ENCODE results near the gene PARVB. TPM values are rescaled to one million over a fixed set of nuclear protein-coding genes. Genes with fewer than 3 reads are reported as not detected.

Gene PARVB
- total RNA-seq, 2 experiments from 2014 or later = 39.4 to 41.0 TPM

DNA sequence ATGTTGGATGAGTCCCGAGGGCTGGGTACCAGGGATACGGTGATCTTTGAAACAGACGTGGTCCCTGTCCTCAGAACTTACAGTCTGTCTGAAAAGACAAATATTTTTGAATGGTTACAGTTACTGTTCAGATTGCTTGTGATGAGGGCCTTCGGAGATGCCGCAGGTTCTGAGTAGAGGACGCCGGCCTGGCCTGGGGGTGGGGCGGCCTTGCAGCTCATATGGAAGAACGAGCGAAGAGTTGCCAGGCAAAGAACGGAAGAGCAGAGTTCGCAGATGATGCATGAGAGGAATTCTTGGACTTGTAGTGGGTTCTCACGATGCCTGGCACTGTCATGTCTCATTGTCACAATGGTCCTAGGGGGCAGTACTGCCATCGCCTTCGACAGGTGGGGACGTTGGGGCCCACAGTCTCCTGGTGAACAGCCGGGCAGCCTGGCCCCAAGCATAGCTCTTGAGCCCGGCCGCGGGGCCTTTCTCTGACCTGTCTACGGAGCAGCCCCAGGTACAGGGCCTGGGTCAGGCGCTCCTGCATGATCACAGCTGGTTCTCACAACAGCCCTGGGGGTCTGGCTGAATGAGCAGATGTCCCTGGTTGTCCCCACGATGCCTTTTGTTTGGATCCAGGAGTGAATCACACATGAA lies 95.7 kb downstream of the PARVB start:
- no peaks in the 10 kb centered on the region for H3K27me3 Mint-ChIP-seq (ENCODE audit: low read depth)
- H3K4me1 Mint-ChIP-seq (ENCODE audit: low read depth) = peaks cover 2% of the 10 kb centered on the region
- H3K27ac Mint-ChIP-seq = no peak overlapping the region
- peaks cover 4% of the 10 kb centered on the region for H3K9me3 Mint-ChIP-seq (ENCODE audit: insufficient read depth)
- DNase-seq (no peak), ATAC-seq (no peak)
- peaks cover 4% of the 10 kb centered on the region for H3K36me3 Mint-ChIP-seq (ENCODE audit: low read depth)
- ChIA-PET CTCF (no interaction called here), POLR2A (no interaction called here)
- no peak overlapping the region for H3K4me3 Mint-ChIP-seq

DNA sequence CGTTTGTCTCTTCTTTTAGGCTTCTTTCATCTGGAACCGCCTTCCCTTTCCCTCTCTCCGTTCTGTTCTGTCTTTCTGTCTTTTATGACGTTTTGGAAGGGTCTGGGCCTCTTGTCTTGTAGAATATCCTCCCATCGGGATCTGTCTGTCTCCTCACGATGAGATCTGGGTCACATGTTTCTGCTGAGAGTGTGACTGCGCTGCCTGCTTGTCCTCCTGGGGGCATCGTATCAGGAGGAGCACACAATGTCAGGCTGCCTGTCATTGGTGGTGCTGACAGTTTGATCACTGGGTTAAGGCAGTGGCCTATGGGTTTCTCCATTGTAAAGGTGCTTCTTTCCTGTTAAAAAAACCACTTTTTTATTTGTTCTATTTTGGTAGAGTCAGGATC lies 96.2 kb downstream of the PARVB start:
- Mint-ChIP-seq H3K4me1 (ENCODE audit: low read depth) (peaks cover 2% of the 10 kb centered on the region), H3K4me3 (no peak overlapping the region), H3K9me3 (ENCODE audit: insufficient read depth) (peaks cover 4% of the 10 kb centered on the region), H3K27ac (no peak overlapping the region), H3K36me3 (ENCODE audit: low read depth) (peaks cover 7% of the 10 kb centered on the region), H3K27me3 (ENCODE audit: low read depth) (no peaks in the 10 kb centered on the region)
- ATAC-seq (no peak), DNase-seq (no peak)
- POLR2A ChIA-PET = no interaction called here
- CTCF ChIA-PET = no interaction called here

DNA sequence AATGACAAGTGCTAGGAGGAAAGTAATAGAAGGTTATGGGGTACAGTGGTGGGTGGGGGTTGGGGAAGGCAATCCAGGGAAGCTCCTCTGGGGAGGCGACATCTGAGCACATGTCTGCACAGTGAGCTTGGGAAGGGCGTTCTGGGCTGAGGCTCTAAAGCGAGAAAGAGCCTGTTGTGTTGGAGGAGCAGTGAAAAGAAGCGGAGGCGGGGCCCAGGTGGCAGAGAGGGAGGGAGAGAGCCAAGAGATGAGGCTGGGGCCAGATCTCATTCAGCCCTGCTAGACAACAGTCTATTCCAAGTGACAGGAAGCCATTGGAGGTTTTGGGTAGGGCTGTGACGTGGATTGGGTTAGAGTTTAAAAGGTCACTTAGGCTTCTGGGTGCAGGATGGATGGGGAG lies 101.3 kb downstream of the PARVB start:
- no peak overlapping the region for H3K27ac Mint-ChIP-seq
- H3K4me3 Mint-ChIP-seq = no peak overlapping the region
- ATAC-seq (no peak), DNase-seq (no peak)
- ChIA-PET CTCF (no interaction called here), POLR2A (no interaction called here)
- H3K27me3 Mint-ChIP-seq (ENCODE audit: low read depth) = no peaks in the 10 kb centered on the region
- peaks cover 17% of the 10 kb centered on the region for H3K4me1 Mint-ChIP-seq (ENCODE audit: low read depth)
- peaks cover 16% of the 10 kb centered on the region for H3K9me3 Mint-ChIP-seq (ENCODE audit: insufficient read depth)
- H3K36me3 Mint-ChIP-seq (ENCODE audit: low read depth) = peaks cover 12% of the 10 kb centered on the region

DNA sequence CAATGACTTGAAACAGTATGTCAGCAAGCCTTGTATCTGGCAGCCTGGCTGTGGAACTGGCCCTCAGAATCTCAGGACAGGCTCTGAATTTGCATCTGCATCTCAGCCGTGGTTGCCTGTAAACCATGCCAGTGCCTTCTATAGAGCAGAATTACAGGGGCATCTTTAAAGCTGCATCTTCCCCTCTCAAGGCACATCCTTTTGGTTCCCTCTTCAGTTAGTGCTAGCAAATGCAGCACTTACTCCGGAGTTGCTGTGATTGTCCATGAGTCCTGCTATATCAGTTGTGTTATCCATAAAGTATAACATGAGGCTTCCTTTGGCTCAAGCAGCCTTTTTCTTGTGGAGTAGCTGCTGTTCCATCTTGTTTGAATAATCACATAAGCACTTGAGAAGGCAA lies 102.7 kb downstream of the PARVB start:
- DNase-seq = no peak
- Mint-ChIP-seq H3K4me3 (no peak overlapping the region), H3K4me1 (ENCODE audit: low read depth) (peaks cover 23% of the 10 kb centered on the region), H3K27me3 (ENCODE audit: low read depth) (no peaks in the 10 kb centered on the region), H3K36me3 (ENCODE audit: low read depth) (peaks cover 17% of the 10 kb centered on the region), H3K9me3 (ENCODE audit: insufficient read depth) (peaks cover 12% of the 10 kb centered on the region), H3K27ac (no peak overlapping the region)
- ChIA-PET POLR2A (no interaction called here), CTCF (no interaction called here)
- no peak for ATAC-seq

DNA sequence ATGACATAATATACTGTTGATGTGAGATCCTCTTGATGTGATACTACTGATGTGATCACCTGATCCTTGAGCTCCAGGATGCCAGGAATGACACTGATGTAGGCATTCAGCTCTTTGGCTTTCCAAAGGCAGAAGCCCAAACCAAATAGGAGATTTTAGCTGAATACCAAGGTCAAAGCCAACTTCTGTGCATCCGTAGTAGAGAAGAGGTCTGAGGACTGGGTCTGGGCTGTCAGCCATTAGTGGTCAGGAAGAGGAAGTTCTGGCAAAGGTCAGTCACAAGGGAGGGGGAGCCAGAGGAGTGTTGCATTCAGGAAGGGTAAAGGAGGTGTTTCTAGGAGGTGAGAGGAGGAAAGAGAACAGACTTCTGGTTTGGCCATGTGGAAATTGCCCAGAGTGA lies 103.3 kb downstream of the PARVB start:
- ATAC-seq = no peak
- ChIA-PET CTCF (no interaction called here), POLR2A (no interaction called here)
- DNase-seq = no peak
- Mint-ChIP-seq H3K27ac (no peak overlapping the region), H3K9me3 (ENCODE audit: insufficient read depth) (peaks cover 12% of the 10 kb centered on the region), H3K36me3 (ENCODE audit: low read depth) (peaks cover 18% of the 10 kb centered on the region), H3K27me3 (ENCODE audit: low read depth) (no peaks in the 10 kb centered on the region), H3K4me1 (ENCODE audit: low read depth) (peaks cover 23% of the 10 kb centered on the region), H3K4me3 (no peak overlapping the region)

DNA sequence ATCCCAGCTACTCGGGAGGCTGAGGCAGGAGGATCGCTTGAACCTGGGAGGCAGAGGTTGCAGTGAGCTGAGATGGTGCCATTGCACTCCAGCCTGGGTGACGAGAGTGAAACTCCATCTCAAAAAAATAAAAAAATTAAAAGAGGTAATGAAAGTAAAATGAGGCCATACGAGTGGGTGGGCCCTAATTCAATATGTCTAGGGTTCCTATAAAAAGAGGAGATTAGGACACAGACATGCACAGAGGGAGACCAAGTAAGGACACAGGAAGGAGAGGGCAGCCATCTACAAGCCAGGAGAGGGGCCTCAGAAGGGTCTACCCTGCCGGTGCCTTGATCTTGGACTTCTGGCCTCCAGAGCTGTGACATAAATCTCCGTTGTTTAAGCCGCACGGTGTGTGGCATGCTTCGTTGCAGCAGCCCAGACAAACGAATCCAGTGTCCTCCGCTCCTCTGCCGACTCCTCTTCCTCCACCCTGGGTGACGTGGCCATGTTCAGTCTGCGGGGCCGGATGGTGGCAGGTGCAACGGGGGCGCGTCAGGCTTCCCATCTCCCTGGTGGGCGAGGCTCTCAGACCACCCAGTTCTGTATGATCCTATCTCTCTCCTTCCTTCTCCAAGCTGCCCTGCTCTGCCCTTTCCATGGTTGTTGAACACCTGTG lies 105.0 kb downstream of the PARVB start:
- ATAC-seq (no peak), DNase-seq (no peak)
- peak overlapping the region; percentile 52 for H3K27ac Mint-ChIP-seq
- H3K4me1 Mint-ChIP-seq (ENCODE audit: low read depth) = peaks cover 31% of the 10 kb centered on the region
- no peaks in the 10 kb centered on the region for H3K27me3 Mint-ChIP-seq (ENCODE audit: low read depth)
- ChIA-PET POLR2A (no interaction called here), CTCF (no interaction called here)
- peaks cover 20% of the 10 kb centered on the region for H3K36me3 Mint-ChIP-seq (ENCODE audit: low read depth)
- peaks cover 12% of the 10 kb centered on the region for H3K9me3 Mint-ChIP-seq (ENCODE audit: insufficient read depth)
- no peak overlapping the region for H3K4me3 Mint-ChIP-seq

DNA sequence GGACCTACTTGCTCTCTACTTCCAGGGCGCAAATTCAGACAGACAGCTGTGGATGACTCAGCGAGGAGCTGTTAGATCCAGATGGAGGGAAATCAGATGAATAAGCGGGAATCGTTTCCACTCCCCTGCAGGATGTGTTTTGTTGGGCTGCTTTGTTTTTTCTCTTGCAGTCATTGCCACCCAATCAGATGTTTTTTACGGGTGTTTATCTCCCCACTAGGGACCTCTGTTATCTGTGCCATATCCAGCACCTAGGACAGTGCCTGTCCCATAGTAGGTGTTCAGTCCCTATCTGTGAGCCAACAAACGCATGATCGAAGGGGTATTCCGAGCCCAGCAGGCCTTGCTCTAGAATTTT lies 105.5 kb downstream of the PARVB start:
- H3K36me3 Mint-ChIP-seq (ENCODE audit: low read depth) = peaks cover 21% of the 10 kb centered on the region
- DNase-seq = no peak
- POLR2A ChIA-PET = no interaction called here
- no peaks in the 10 kb centered on the region for H3K27me3 Mint-ChIP-seq (ENCODE audit: low read depth)
- no peak overlapping the region for H3K4me3 Mint-ChIP-seq
- peaks cover 36% of the 10 kb centered on the region for H3K4me1 Mint-ChIP-seq (ENCODE audit: low read depth)
- H3K27ac Mint-ChIP-seq = peak overlapping the region; percentile 52
- CTCF ChIA-PET = no interaction called here
- no peak for ATAC-seq
- peaks cover 12% of the 10 kb centered on the region for H3K9me3 Mint-ChIP-seq (ENCODE audit: insufficient read depth)

DNA sequence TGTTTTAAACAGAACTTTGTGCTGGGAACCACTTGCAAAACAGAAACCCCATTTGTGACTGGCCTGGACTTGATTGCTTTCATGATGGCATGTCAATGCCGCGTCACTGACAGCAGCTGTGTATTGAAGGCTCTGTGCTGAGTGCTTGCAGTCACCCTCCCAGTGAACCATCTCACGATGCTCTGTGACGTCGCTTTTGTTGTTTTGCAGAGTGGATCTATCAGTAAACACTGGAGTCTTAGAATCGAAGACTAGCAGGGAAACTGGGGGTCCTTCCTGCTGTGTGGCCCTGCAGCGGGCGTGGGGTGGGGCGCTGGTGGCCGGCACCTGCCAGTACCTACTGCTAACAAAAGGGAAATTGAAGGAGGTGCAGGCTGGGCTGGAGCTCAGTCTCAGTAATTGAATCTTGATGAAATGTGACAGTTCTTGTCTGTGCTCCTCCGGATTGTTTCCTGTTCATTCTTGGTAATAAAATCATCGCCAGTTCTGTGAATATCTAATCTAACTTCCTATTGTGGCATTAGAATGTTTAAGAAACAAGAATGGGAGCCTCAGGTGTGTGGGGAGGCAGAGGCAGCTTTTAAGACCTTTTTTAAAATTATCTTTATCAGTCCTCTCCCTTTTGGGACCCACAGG lies 106.1 kb downstream of the PARVB start:
- peak; percentile 25 for DNase-seq
- H3K4me3 Mint-ChIP-seq = no peak overlapping the region
- H3K27me3 Mint-ChIP-seq (ENCODE audit: low read depth) = no peaks in the 10 kb centered on the region
- peak overlapping the region; percentile 70 for H3K27ac Mint-ChIP-seq
- ATAC-seq = no peak
- H3K9me3 Mint-ChIP-seq (ENCODE audit: insufficient read depth) = peaks cover 12% of the 10 kb centered on the region
- H3K4me1 Mint-ChIP-seq (ENCODE audit: low read depth) = peaks cover 39% of the 10 kb centered on the region
- POLR2A ChIA-PET = no interaction called here
- CTCF ChIA-PET = no interaction called here
- H3K36me3 Mint-ChIP-seq (ENCODE audit: low read depth) = peaks cover 23% of the 10 kb centered on the region

DNA sequence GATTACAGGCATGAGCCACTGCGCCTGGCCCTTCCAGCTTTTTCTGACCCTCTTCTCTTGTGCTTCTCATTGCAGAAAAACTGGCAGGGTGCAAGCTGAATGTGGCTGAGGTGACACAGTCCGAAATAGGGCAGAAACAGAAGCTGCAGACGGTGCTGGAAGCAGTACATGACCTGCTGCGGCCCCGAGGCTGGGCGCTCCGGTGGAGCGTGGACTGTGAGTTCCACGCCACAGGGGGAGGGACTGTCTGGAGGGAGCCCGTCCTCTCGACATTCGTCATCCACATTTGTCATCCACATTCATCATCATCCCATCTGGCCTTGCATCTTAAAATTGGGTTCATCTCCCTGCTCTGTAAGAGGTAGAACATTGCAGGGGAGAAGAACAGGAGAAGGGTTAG lies 107.3 kb downstream of the PARVB start:
- no peak overlapping the region for H3K27ac Mint-ChIP-seq
- H3K27me3 Mint-ChIP-seq (ENCODE audit: low read depth) = no peaks in the 10 kb centered on the region
- H3K9me3 Mint-ChIP-seq (ENCODE audit: insufficient read depth) = peaks cover 18% of the 10 kb centered on the region
- ChIA-PET POLR2A (no interaction called here), CTCF (no interaction called here)
- no peak overlapping the region for H3K4me3 Mint-ChIP-seq
- DNase-seq = no peak
- ATAC-seq = no peak
- H3K4me1 Mint-ChIP-seq (ENCODE audit: low read depth) = peaks cover 39% of the 10 kb centered on the region
- peaks cover 34% of the 10 kb centered on the region for H3K36me3 Mint-ChIP-seq (ENCODE audit: low read depth)

DNA sequence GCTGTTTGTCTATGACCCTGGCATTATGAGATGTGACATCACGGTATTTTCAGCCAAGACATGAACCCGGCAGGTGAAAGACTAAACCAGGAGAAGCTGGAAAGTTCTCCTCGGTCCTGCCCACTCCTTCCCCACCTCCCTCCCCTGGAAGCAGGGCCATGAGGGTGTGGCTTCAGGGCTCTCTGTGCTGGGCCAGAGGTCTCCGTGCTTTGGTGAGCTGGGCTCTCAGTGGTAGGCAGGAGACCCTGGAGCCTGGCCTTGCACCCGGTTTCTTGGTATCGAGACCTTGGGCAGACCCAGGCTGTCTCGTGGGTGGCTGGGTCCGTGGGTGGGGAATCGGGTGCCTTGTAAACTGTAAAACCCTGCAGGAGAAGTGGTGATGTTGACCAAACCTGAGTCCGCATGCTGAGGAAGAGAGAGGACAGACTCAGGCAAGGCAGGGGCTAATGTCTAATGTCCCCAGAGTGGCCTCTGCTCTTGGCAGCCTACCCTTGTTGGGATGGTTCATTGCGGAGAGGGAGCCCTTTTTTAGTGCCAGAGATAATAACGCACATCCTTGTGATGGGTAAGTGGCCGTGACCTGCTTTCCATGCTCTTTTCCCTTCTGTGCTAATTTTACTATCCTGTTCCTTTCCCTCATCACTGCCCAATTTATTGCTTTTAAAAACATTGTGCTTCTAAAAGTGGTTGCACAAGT lies 108.0 kb downstream of the PARVB start:
- POLR2A ChIA-PET = no interaction called here
- Mint-ChIP-seq H3K27me3 (ENCODE audit: low read depth) (no peaks in the 10 kb centered on the region), H3K27ac (no peak overlapping the region), H3K4me3 (no peak overlapping the region), H3K4me1 (ENCODE audit: low read depth) (peaks cover 43% of the 10 kb centered on the region), H3K9me3 (ENCODE audit: insufficient read depth) (peaks cover 20% of the 10 kb centered on the region), H3K36me3 (ENCODE audit: low read depth) (peaks cover 36% of the 10 kb centered on the region)
- CTCF ChIA-PET = no interaction called here
- no peak for DNase-seq
- ATAC-seq = no peak

DNA sequence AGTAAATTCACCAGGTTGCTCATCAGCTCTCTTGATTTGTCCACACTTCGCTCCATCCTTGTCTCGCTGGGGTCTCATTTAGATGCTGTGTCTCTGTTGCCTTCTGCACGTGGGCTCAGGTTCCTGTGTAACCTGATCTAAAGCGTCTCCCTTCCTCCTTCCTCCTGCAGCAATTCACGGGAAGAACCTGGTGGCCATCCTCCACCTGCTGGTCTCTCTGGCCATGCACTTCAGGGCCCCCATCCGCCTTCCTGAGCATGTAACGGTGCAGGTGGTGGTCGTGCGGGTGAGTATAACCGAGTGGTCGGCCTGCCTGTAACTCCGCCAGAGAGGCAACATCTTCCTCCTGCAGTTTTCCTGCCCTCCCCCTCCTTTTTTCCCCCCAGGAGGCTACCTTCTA lies 108.6 kb downstream of the PARVB start:
- Mint-ChIP-seq H3K27ac (no peak overlapping the region), H3K9me3 (ENCODE audit: insufficient read depth) (peaks cover 20% of the 10 kb centered on the region), H3K4me1 (ENCODE audit: low read depth) (peaks cover 40% of the 10 kb centered on the region), H3K4me3 (no peak overlapping the region), H3K36me3 (ENCODE audit: low read depth) (peaks cover 38% of the 10 kb centered on the region), H3K27me3 (ENCODE audit: low read depth) (no peaks in the 10 kb centered on the region)
- no peak for DNase-seq
- ChIA-PET CTCF (no interaction called here), POLR2A (no interaction called here)
- ATAC-seq = no peak

DNA sequence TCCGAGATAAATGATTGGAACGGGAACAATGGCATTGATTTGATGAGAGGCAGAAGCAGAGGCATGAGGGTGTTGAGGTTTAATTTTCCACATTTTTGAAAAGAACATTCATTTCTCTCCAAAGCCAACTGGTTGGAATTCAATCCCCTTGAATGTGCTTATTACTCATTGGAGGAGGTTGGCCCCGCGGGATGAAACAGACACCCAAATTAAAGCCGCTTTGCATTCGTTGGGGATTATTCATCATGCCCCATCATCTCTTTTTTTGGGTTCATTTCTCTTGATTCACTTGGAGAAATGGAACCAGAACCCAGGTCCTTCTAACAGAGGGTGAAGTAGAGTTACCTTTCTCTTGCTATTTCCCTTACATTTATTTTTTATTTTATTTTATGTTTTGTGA lies 109.1 kb downstream of the PARVB start:
- Mint-ChIP-seq H3K4me1 (ENCODE audit: low read depth) (peaks cover 40% of the 10 kb centered on the region), H3K36me3 (ENCODE audit: low read depth) (peaks cover 43% of the 10 kb centered on the region), H3K4me3 (no peak overlapping the region), H3K27me3 (ENCODE audit: low read depth) (no peaks in the 10 kb centered on the region), H3K9me3 (ENCODE audit: insufficient read depth) (peaks cover 24% of the 10 kb centered on the region), H3K27ac (no peak overlapping the region)
- ChIA-PET POLR2A (no interaction called here), CTCF (no interaction called here)
- no peak for DNase-seq
- no peak for ATAC-seq
